ENCODE results near the gene GRB7. TPM values are rescaled to one million over a fixed set of nuclear protein-coding genes. Genes with fewer than 3 reads are reported as not detected.
"Not testable (repeated sequence)": the region's sequence is repeated elsewhere in the genome, so short reads cannot be mapped to it uniquely, and the experiment has no call there.

The GRB7 gene
- total RNA-seq, 2 experiments from 2014 or later, result 1.2 TPM; not detected in 1

DNA sequence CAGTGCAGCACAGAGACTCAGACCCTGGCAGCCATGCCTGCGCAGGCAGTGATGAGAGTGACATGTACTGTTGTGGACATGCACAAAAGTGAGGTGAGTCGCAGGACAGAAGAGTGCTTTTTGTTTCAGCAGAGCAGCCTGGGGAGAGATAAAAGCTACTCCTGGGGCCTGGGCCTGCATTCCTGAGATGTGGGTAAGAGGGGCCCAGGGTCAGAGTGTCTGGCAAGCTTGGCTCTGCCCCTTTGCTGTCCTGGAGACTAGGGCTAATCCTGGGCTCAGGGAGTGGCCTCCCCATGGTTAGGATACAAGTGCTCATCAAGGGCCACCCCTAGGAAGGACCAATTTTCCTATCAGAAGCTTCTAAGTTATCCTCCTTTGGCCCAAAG, 42.7 kb upstream of the GRB7 start:
- TF ChIP-seq, protein P1, sequence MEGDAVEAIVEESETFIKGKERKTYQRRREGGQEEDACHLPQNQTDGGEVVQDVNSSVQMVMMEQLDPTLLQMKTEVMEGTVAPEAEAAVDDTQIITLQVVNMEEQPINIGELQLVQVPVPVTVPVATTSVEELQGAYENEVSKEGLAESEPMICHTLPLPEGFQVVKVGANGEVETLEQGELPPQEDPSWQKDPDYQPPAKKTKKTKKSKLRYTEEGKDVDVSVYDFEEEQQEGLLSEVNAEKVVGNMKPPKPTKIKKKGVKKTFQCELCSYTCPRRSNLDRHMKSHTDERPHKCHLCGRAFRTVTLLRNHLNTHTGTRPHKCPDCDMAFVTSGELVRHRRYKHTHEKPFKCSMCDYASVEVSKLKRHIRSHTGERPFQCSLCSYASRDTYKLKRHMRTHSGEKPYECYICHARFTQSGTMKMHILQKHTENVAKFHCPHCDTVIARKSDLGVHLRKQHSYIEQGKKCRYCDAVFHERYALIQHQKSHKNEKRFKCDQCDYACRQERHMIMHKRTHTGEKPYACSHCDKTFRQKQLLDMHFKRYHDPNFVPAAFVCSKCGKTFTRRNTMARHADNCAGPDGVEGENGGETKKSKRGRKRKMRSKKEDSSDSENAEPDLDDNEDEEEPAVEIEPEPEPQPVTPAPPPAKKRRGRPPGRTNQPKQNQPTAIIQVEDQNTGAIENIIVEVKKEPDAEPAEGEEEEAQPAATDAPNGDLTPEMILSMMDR (IDR thresholded peaks at IDR 0.05), result no peak
- no peak for ATAC-seq
- H3K27ac Mint-ChIP-seq, result no peak overlapping the region
- CTCF ChIA-PET, result interaction anchor here (0.6 to 3.2 kb wide), 2 partner anchors 26 to 41 kb away, joined by 4 to 13 read pairs; no protein-coding TSS in a partner anchor
- H3K36me3 Mint-ChIP-seq (ENCODE audit: low read depth), result peaks cover 2% of the 10 kb centered on the region
- peaks cover 14% of the 10 kb centered on the region for H3K27me3 Mint-ChIP-seq
- H3K9me3 Mint-ChIP-seq, result no peaks in the 10 kb centered on the region
- no peak overlapping the region for H3K4me3 Mint-ChIP-seq
- no peak for DNase-seq
- H3K4me1 Mint-ChIP-seq (ENCODE audit: low read depth), result peaks cover 4% of the 10 kb centered on the region
- POLR2A ChIA-PET, result interaction anchor here (1.6 kb wide), 1 partner anchor 18 kb away, joined by 4 read pairs; no protein-coding TSS in a partner anchor
- intact Hi-C loops (cut with micrococcal nuclease), result no loop called here

DNA sequence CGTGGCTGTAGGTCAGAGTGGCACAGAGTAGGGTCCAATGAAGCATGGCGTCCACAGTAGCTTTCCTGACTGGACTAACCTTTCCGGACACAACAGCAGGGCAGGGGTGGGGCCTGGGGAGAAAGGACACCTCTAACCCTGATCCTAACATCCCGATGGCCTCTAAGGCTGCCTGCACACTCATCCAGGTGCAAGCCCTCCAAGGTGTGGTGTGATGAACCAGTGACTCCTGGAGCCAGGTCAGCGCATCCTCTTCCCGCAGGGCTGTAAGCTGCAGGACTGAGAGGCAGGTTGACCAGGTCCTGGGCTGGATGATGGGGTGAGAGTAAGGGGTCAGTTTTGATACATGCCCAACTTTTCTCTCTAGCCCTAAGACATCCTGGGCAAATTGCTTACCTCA, 41.0 kb upstream of the GRB7 start:
- POLR2A ChIA-PET, result no interaction called here

DNA sequence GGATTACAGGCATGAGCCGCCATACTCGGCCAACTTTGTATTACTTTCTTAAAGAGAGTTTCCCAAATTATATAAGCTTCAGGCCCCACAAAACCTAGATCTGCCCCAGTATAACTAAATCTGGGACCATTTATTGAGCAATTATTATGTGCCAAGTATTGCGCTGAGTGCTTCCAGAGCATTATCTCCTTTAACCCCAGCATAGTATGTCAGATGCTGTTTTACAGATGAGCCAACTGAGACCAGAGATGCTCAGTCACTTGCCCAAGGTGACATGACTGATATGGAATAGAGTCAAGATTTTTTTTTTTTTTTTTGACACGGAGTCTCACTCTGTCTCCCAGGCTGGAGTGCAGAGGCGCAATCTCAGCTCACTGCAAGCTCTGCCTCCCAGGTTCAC, 39.8 kb upstream of the GRB7 start:
- TF ChIP-seq, protein P1 (IDR thresholded peaks at IDR 0.05), result no peak
- Mint-ChIP-seq H3K4me1 (ENCODE audit: low read depth) (peaks cover 6% of the 10 kb centered on the region), H3K4me3 (no peak overlapping the region), H3K36me3 (ENCODE audit: low read depth) (peaks cover 2% of the 10 kb centered on the region), H3K27ac (no peak overlapping the region), H3K27me3 (peaks cover 29% of the 10 kb centered on the region), H3K9me3 (no peaks in the 10 kb centered on the region)
- DNase-seq (no peak), ATAC-seq (no peak)
- ChIA-PET POLR2A (no interaction called here), CTCF (interaction anchor here (3.2 kb wide), 1 partner anchor 44 kb away, joined by 13 read pairs; no protein-coding TSS in a partner anchor)
- intact Hi-C loops (cut with micrococcal nuclease), result no loop called here

More for the DNA sequence above, 41.0 kb upstream of the GRB7 start:
- DNase-seq (no peak), ATAC-seq (no peak)
- TF ChIP-seq, protein P1 (IDR thresholded peaks at IDR 0.05), result no peak
- Mint-ChIP-seq H3K4me1 (ENCODE audit: low read depth) (peaks cover 6% of the 10 kb centered on the region), H3K27me3 (peaks cover 26% of the 10 kb centered on the region), H3K4me3 (no peak overlapping the region), H3K9me3 (no peaks in the 10 kb centered on the region), H3K27ac (no peak overlapping the region), H3K36me3 (ENCODE audit: low read depth) (peaks cover 2% of the 10 kb centered on the region)
- intact Hi-C loops (cut with micrococcal nuclease), result no loop called here
- CTCF ChIA-PET, result interaction anchor here (0.6 to 3.2 kb wide), 3 partner anchors 14 to 73 kb away, joined by 3 to 13 read pairs (median 3); no protein-coding TSS in a partner anchor

DNA sequence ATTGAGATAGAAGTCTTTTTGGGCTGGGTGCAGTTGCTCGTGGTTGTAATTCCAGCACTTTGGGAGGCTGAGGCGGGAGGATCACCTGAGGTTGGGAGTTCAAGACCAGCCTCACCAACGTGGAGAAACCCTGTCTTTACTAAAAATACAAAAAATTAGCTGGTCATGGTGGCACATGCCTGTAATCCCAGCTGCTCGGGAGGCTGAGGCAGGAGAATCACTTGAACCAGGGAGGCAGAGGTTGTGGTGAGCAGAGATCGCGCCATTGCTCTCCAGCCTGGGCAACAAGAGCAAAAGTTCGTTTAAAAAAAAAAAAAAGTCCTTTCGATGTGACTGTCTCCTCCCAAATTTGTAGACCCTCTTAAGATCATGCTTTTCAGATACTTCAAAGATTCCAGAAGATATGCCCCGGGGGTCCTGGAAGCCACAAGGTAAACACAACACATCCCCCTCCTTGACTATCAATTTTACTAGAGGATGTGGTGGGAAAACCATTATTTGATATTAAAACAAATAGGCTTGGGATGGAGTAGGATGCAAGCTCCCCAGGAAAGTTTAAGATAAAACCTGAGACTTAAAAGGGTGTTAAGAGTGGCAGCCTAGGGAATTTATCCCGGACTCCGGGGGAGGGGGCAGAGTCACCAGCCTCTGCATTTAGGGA, 38.5 kb upstream of the GRB7 start:
- H3K36me3 Mint-ChIP-seq (ENCODE audit: low read depth); H3K4me1 Mint-ChIP-seq (ENCODE audit: low read depth); H3K9me3 Mint-ChIP-seq; intact Hi-C loops (cut with micrococcal nuclease); H3K27ac Mint-ChIP-seq; DNase-seq; H3K4me3 Mint-ChIP-seq; ATAC-seq: not testable (repeated sequence)
- POLR2A ChIA-PET, result interaction anchor here (1.2 kb wide), 1 partner anchor 30 kb away, joined by 6 read pairs; the partner anchor contains the start of gene MIEN1
- H3K27me3 Mint-ChIP-seq, result peaks cover 29% of the 10 kb centered on the region
- CTCF ChIA-PET, result interaction anchor here (1.8 kb wide), 1 partner anchor 77 kb away, joined by 7 read pairs; no protein-coding TSS in a partner anchor

DNA sequence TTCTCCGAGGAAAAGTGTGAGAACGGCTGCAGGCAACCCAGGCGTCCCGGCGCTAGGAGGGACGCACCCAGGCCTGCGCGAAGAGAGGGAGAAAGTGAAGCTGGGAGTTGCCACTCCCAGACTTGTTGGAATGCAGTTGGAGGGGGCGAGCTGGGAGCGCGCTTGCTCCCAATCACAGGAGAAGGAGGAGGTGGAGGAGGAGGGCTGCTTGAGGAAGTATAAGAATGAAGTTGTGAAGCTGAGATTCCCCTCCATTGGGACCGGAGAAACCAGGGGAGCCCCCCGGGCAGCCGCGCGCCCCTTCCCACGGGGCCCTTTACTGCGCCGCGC, 38.0 kb upstream of the GRB7 start, which contains the start of gene ERBB2:
ERBB2 (plus strand) TSS at position 247 of the 330 bp plus-strand sequence. CDS start 175 bp downstream, outside the sequence.
- Mint-ChIP-seq H3K4me1 (ENCODE audit: low read depth) (peaks cover 8% of the 10 kb centered on the region), H3K27me3 (peaks cover 29% of the 10 kb centered on the region), H3K9me3 (no peaks in the 10 kb centered on the region), H3K4me3 (no peak within 1 kb of the TSS), H3K27ac (no peak within 1 kb of the TSS), H3K36me3 (ENCODE audit: low read depth) (peaks cover 2% of the 10 kb centered on the region)
- TF ChIP-seq, protein P1 (IDR thresholded peaks at IDR 0.05), result no peak
- intact Hi-C loops (cut with micrococcal nuclease), result no loop called here
- ATAC-seq, result no peak
- POLR2A ChIA-PET, result interaction anchor here (0.6 to 1.2 kb wide), 3 partner anchors 12 to 77 kb away, joined by 3 to 6 read pairs (median 3); partner anchors contain the start of genes MIEN1 and PGAP3
- no peak for DNase-seq
- CTCF ChIA-PET, result interaction anchor here (1.2 to 1.8 kb wide), 2 partner anchors 78 to 281 kb away, joined by 3 to 7 read pairs; partner anchors contain the start of gene PSMD3
